Upper lobe of left lung (tissue), 4 donors: Measurements from ENCODE around the gene DIAPH2.

Source experiments
- EP300 ChIP-seq, 4 donors: sonication (generic); formaldehyde crosslinking; IDR thresholded peaks; one replicate each; pipeline ENCODE4 v1.5.1; 2017; ENCODE audit warnings: antibody characterized with exemption in 4 of 4, control low read depth in 2 of 4
- POLR2A ChIP-seq, 4 donors: fragments of 450-650 bp; IDR thresholded peaks; one replicate each; pipeline ENCODE4 v1.5.1; 2016 to 2017; ENCODE audit warnings: antibody characterized with exemption in 4 of 4, mild to moderate bottlenecking in 2 of 4
- POLR2AphosphoS5 ChIP-seq, 2 donors: sonication (generic); formaldehyde crosslinking; IDR thresholded peaks; one replicate each; pipeline ENCODE4 v1.5.1; 2017; ENCODE audit warnings: antibody characterized with exemption in 2 of 2
- TF ChIP-seq, protein P1 (sequence below), 6 experiments: fragments of 450-650 bp in 4 of 6; fragments of 200-600 bp in 2 of 6; sonication (generic) in 2 of 6; IDR thresholded peaks; one replicate each; pipeline ENCODE4 v1.5.1; 2016 to 2019; ENCODE audit warnings: antibody characterized with exemption in 6 of 6

DNA sequence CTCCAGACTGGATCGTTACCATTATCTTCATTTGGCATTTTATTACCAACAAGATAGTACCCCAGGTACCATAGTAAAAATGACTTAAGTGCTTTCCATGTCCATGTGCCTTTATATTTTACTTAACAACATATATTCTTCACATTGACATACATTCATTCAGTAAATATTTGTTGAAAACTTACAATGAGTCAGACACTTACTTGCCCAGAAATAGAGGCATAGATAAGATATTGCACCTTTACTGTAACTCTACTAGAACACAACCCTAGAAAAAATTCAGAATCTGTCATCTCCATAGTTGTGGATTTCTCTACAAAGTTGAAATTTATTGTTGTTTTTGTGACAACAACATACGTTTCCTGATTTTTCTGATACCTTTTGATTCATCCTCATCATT is 839.7 kb downstream of the DIAPH2 start:
- TF ChIP-seq, protein P1, sequence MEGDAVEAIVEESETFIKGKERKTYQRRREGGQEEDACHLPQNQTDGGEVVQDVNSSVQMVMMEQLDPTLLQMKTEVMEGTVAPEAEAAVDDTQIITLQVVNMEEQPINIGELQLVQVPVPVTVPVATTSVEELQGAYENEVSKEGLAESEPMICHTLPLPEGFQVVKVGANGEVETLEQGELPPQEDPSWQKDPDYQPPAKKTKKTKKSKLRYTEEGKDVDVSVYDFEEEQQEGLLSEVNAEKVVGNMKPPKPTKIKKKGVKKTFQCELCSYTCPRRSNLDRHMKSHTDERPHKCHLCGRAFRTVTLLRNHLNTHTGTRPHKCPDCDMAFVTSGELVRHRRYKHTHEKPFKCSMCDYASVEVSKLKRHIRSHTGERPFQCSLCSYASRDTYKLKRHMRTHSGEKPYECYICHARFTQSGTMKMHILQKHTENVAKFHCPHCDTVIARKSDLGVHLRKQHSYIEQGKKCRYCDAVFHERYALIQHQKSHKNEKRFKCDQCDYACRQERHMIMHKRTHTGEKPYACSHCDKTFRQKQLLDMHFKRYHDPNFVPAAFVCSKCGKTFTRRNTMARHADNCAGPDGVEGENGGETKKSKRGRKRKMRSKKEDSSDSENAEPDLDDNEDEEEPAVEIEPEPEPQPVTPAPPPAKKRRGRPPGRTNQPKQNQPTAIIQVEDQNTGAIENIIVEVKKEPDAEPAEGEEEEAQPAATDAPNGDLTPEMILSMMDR (IDR thresholded peaks at IDR 0.05), result no peak
- TF ChIP-seq POLR2AphosphoS5 (IDR thresholded peaks at IDR 0.05) (no peak), POLR2A (IDR thresholded peaks at IDR 0.05) (no peak), EP300 (IDR thresholded peaks at IDR 0.05) (no peak)
